Thyroid gland (tissue), 4 donors: ENCODE data around the gene HIVEP3.

Experiments used
- POLR2A ChIP-seq, 2 donors: fragments of 450-650 bp; IDR thresholded peaks; one replicate each; pipeline ENCODE4 v1.6.1; 2017; ENCODE audit warnings: antibody characterized with exemption in 2 of 2, mild to moderate bottlenecking in 2 of 2, moderate library complexity in 1 of 2
- TF ChIP-seq, protein P1 (sequence below), 6 experiments: fragments of 200-600 bp in 3 of 6; fragments of 450-650 bp in 3 of 6; sonication (generic) in 3 of 6; IDR thresholded peaks; one replicate each; pipeline ENCODE4 v1.5.1; 2016 to 2019; ENCODE audit warnings: antibody characterized with exemption in 6 of 6, mild to moderate bottlenecking in 2 of 6, inconsistent platforms in 1 of 6, moderate library complexity in 1 of 6

DNA sequence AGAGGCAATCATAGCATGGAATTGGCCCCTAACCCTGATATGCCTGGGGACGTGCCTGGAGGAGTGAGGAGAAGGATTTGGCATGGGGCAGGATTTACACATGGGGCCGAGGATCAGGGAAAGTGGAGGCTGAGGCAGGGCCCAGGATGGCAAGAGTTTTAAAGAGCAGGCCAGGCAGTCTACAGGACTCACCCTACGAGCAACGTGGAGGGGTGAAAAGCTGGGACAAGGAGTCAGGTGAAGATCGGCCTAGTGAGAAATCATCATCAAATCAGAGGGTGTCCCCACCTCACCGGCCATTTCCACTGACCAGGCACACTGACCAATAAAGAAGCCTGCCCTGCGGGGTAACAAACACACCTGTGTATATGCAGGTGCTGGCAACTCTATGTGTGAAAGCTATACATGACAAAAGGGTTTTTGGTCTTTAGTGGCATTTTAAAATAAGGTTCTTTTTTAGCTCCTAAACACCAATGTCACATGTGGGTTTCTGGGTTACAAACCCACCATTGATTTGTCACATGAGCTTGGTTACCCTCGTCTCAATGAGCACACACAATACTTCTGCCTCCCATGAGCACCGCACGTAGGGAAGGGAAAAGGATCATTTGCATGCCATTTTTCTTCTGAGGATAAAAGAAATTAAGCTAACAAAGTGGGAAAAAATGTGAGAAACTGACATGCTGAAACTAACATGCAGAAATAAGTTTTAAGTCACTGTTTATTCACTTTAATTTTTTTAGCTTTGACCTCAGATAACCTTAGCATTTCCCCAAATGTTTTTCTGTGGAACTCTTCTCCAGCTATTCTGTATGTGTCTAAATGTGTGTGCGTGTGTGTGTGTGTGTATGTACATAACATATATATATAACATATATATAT lies 266.1 kb downstream of the HIVEP3 start:
- no peak for TF ChIP-seq POLR2A (IDR thresholded peaks at IDR 0.05)
- TF ChIP-seq, protein P1, sequence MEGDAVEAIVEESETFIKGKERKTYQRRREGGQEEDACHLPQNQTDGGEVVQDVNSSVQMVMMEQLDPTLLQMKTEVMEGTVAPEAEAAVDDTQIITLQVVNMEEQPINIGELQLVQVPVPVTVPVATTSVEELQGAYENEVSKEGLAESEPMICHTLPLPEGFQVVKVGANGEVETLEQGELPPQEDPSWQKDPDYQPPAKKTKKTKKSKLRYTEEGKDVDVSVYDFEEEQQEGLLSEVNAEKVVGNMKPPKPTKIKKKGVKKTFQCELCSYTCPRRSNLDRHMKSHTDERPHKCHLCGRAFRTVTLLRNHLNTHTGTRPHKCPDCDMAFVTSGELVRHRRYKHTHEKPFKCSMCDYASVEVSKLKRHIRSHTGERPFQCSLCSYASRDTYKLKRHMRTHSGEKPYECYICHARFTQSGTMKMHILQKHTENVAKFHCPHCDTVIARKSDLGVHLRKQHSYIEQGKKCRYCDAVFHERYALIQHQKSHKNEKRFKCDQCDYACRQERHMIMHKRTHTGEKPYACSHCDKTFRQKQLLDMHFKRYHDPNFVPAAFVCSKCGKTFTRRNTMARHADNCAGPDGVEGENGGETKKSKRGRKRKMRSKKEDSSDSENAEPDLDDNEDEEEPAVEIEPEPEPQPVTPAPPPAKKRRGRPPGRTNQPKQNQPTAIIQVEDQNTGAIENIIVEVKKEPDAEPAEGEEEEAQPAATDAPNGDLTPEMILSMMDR (IDR thresholded peaks at IDR 0.05) = no peak
